ENCODE data around the gene PPY. TPM values are rescaled to one million over a fixed set of nuclear protein-coding genes. Genes with fewer than 3 reads are reported as not detected.
A peak's percentile ranks its signal among the peaks of the same experiment; 100 is the strongest.

PPY gene
- total RNA-seq, 1 experiment from 2014 or later = not detected

DNA sequence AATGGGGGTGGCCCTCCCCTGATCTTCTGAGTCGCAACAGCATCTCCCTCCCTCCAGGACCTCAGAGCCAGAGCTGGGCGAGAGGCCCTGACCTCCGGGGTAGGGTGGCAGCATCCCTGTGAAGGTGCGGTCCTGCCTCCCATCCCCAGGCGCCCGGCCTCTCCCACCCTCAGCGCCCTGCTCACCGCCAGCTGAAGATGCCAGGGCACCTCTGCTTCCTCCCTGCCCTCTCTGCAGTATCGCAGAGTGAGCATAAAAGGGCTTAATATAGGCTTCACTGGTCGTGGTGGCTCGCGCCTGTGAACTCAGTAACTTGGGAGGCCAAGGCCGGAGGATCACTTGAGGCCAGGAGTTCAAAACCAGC, 24.3 kb downstream of the PPY start:
- H4K20me1 ChIP-seq (ENCODE audit: control insufficient read depth, insufficient read depth, insufficient read length) = no peaks in the 10 kb centered on the region
- Mint-ChIP-seq H3K27ac (no peak overlapping the region), H3K9me3 (peaks cover 0 to 5% of the 10 kb centered on the region in 2 experiments; a peak in 4 of 5 replicates), H3K27me3 (ENCODE audit: low read depth) (peaks cover 37% of the 10 kb centered on the region), H3K4me1 (peaks cover 19 to 25% of the 10 kb centered on the region in 2 experiments), H3K36me3 (ENCODE audit: insufficient read depth in 1 of 3, low read depth in 3 of 3) (no peaks in the 10 kb centered on the region), H3K4me3 (no peak overlapping the region)
- TF ChIP-seq CTCF (conservative IDR thresholded peaks at IDR 0.05) = no peak
- no peak overlapping the region for H3K27ac ChIP-seq (ENCODE audit: insufficient read length, low read depth, low read length)
- H2BK20ac ChIP-seq (ENCODE audit: low read depth, low read length, poor library complexity, severe bottlenecking) = no peak overlapping the region
- no peak overlapping the region for H4K5ac ChIP-seq (ENCODE audit: insufficient read length, low read depth, low read length)
- H3K18ac ChIP-seq (ENCODE audit: insufficient read length, low read depth, low read length) = no peak overlapping the region
- no peak overlapping the region for H2AK5ac ChIP-seq (ENCODE audit: insufficient read length, low read length)
- no peaks in the 10 kb centered on the region for H3K79me1 ChIP-seq (ENCODE audit: insufficient read depth, low read depth, low read length, poor library complexity, severe bottlenecking)
- no peak overlapping the region for H3K23ac ChIP-seq (ENCODE audit: insufficient read length, low read depth, low read length)
- no peaks in the 10 kb centered on the region for H3K4me1 ChIP-seq (ENCODE audit: insufficient read depth, low read length)
- H3K9ac ChIP-seq (ENCODE audit: extremely low read depth, insufficient read length, low read length) = no peak overlapping the region
- H3K4ac ChIP-seq (ENCODE audit: low read depth, low read length) = no peak overlapping the region
- DNase-seq = no peak
- no peak overlapping the region for H2BK120ac ChIP-seq (ENCODE audit: low read depth, low read length, poor library complexity, severe bottlenecking)
- H3K56ac ChIP-seq (ENCODE audit: insufficient read length, low read depth, low read length) = no peak overlapping the region
- H4K8ac ChIP-seq (replicated peaks; ENCODE audit: insufficient read length, low read depth, low read length) = no peak overlapping the region
- WGBS (ENCODE audit: extremely low coverage, insufficient read length, low lambda C conversion rate) = no CpG with 5 or more reads among the region's 13 CpGs
- peak overlapping the region; percentile 24 for H3K4me2 ChIP-seq (ENCODE audit: insufficient read depth, insufficient read length, low read length)
- H3T11ph ChIP-seq (ENCODE audit: low read length) = no peak overlapping the region
- no peak overlapping the region for H3K14ac ChIP-seq (ENCODE audit: insufficient read depth, low read length)
- no peaks in the 10 kb centered on the region for H3K79me2 ChIP-seq (ENCODE audit: insufficient read depth, low read length)
- H2BK15ac ChIP-seq (ENCODE audit: low read depth, low read length) = no peak overlapping the region
- no peaks in the 10 kb centered on the region for H3K9me3 ChIP-seq (ENCODE audit: control insufficient read depth, low read depth, low read length)
- H3K23me2 ChIP-seq (ENCODE audit: insufficient read length, low read depth, low read length, poor library complexity, severe bottlenecking) = no peaks in the 10 kb centered on the region
- no peak overlapping the region for H2BK5ac ChIP-seq (ENCODE audit: insufficient read length, low read length)
- H2BK12ac ChIP-seq (ENCODE audit: insufficient read length, low read depth, low read length) = no peak overlapping the region
- H4K91ac ChIP-seq (ENCODE audit: insufficient read length, low read depth, low read length) = no peak overlapping the region
- no peaks in the 10 kb centered on the region; the same call in 1 of the 2 replicates for H3K27me3 ChIP-seq (ENCODE audit: insufficient read depth, low read length)
- H2AFZ ChIP-seq (ENCODE audit: low read length) = no peak overlapping the region

All from H9 (cell line).